Stimulated activated CD8-positive, alpha-beta memory T cell treated with anti-CD3 and anti-CD28 coated beads, Interleukin-7, amount 100 ng/mL, for 48 hours (primary cell): ENCODE measurements around the gene ELP5.

Source experiments
- DNase-seq, 2 donors: peaks; one replicate each; pipeline ENCODE4 v3.0.0-alpha.2; 2020; ENCODE audit warnings: low read depth in 1 of 2; ENCODE audit errors: extremely low read depth in 1 of 2

ELP5 gene

DNA sequence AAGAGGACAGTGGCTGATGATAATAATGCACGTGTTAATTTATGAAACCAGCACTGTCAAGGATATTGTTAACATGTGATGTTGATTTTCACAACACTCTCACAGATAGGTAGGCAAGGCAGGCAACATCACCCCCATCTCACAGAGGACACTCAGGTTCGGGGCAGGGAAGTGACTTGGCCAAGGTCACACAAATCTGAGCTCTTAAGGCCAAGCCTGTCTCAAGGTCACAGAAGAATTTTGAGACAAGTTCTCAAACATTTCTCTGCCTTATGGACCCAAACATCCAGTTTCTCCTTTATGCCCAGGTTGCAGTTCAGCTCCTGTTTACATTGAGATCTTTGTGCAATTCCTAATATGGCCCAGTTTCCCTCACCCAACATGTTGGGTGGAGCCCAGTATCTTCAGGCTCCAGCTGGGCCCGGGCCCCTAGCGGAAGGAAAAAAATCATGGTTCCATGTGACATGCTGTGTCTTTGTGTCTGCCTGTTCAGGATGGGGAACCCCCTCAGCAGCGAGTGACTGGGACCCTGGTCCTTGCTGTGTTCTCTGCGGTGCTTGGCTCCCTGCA is 30.8 kb downstream of the ELP5 start:
- DNase-seq: no peak

DNA sequence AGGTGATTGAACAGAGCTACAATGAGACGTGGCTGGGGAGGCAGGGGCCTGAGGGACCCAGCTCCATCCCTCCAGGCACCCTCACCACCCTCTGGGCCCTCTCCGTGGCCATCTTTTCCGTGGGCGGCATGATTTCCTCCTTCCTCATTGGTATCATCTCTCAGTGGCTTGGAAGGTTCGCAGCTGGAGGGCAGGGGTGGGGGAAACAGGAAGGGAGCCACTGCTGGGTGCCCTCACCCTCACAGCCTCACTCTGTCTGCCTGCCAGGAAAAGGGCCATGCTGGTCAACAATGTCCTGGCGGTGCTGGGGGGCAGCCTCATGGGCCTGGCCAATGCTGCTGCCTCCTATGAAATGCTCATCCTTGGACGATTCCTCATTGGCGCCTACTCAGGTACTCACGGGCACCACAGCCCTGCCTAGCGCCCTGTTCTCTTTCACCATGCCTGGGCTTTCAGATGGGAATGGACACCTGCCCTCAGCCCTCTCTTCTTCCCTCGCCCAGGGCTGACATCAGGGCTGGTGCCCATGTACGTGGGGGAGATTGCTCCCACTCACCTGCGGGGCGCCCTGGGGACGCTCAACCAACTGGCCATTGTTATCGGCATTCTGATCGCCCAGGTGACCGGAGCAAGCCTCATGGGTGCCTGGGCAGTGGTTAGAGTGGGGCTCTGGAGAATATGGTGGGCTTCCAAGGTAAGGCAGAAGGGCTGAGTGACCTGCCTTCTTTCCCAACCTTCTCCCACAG is 31.6 kb downstream of the ELP5 start:
- no peak for DNase-seq

DNA sequence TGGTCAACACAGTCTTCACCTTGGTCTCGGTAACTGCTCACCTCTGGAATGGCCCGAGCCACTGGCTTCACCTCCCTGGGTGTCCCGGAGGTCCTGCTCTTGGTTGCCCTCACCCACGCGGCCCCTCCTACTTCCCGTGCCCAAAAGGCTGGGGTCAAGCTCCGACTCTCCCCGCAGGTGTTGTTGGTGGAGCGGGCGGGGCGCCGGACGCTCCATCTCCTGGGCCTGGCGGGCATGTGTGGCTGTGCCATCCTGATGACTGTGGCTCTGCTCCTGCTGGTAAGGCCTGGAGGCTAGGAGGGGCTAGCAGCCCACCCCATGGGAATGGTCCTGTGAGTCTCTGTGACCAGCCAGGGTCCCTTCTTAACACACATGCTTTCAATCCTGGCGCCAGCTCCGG is 32.9 kb downstream of the ELP5 start:
- DNase-seq: no peak

DNA sequence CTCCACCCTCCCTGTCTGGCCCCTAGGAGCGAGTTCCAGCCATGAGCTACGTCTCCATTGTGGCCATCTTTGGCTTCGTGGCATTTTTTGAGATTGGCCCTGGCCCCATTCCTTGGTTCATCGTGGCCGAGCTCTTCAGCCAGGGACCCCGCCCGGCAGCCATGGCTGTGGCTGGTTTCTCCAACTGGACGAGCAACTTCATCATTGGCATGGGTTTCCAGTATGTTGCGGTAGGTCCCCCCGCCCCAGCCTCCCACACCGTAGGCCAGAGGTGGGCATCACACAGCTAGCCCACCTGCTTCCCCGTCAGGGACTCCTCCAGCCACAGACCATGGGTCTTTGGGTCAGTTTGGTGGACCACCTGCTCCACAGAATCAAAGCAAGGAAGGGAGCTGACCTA is 33.7 kb downstream of the ELP5 start:
- DNase-seq: no peak

DNA sequence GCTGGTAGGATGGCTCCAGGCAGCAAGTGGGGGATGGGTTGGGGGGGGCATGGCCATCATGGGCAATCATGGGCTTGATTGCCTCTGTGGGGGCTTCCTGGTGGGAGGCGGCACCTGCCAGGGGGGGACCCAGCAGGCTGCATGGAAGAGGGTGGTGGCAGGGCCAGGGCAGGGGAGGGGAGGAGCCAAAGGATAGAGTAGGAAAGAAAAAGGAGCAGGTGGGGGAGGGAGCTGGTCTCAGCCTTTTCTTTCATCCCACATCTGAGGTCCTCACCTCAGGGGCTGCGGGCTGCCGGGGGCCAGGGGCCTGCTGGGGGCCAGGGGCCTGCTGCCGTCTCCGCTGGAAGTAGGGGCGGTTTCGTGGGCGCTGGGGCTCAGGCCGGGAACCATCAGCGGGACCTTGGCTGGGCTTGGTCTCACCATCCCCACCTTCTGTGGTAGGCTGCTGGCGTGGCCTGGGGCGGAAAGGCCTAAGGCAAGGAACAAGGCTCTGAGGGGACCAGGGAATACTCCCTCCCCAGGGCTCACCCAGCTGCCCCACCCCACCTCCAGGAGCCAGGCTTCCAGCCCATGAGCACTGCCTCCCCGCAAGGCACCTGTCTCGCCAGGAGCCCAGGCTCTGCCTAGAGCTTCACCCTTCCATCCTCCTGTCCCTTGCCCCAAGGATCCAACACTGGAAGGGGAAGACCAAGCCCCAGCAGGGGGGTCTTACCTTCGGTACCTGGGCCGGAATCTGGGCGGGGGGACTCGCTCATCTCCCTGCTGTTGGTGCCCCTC is 37.4 kb downstream of the ELP5 start:
- no peak for DNase-seq

DNA sequence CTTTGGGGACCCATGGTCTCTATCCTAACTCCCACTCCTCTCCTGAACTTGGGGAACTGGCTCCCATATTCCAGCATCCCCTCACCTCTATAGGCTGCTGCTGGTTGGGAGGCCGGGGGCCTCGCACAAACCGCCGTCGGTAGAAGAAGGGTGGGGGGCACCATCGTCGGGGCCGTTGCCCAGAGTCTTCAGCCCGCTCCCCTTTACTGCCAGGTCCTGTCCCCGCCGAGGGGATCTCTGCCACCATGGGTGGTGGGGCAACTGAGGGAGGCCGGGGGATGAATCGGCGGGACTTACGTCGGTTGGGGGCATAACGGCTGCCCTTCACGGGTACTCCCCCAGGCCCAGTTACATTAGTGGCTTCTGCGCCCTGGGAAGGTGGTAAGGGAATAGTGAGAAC is 38.2 kb downstream of the ELP5 start:
- no peak for DNase-seq

DNA sequence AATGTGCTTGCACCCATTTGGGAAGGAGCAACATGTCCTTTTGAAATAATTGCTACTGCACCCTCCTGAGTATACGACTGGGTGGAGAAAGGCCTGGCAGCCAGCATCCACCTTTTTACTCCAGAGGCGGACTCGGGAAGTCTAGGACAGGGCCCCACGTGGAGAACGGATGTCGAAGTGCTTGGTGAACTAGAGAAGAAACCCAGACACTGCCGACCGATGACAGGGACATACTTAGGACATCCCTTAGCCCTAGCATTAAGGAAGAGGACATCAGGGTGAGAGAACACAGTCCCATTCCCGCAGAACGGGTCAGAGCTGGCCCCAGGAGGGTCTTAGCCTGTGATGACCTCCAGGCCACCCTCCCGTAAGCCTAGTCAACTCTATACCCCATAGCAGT is 38.7 kb downstream of the ELP5 start:
- no peak for DNase-seq

DNA sequence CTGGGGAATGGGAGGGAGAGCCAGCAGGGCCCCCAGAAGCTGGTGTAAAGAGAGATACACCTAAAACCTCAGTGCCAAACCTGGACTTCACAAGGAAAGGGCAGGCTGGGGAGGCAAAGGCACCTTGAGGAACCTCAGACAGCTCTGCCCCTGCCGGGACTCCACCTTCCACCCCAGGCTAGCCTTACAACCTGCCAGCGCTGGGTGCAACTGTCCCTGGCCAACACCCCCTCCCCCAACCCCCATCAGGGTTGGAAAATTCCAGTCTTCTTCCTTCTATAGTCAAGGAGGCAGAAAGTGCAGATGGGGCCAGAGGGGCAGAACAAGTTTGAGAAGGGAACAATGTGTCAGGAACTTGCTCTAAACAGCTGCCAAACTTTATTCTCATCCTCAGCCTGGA is 40.2 kb downstream of the ELP5 start:
- no peak for DNase-seq

DNA sequence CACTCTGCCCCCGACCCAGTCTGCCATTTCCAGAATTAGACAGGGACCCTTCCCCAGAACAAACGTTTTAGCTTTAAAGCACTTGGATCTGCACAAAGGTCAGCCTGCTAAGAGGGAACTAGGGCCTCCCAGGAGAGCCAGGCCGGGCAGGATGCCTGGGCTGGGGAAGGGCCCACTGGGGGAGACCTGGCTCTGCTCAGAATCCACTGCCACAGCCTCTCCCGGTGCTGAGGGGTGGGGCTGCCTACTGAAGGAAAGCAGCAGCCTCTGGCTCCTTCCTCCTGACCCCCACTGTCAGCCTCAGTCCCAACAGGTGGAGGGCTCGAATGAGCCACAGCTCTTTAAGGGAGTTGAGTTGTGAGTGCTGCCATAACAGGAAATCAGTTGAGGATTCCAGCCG is 40.7 kb downstream of the ELP5 start:
- no peak for DNase-seq

DNA sequence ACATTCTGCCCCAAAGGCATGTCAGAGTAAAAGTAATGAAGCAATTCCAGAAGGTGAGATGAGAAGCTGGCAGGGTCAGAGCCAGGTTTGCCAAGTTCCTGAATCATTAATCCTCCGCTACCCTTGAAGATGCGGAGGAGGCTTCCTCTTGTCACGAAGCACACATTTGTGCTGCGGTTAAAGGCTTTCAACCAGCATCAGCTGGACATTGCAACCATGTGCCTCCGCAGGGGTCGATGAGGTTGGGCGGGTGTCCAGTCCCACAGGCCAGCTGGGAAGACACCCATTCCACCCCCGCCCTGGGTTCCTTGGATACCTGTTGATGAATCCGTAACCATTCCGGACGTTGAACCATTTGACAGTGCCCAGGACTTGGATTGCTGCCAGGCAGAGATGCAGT is 41.1 kb downstream of the ELP5 start:
- DNase-seq: no peak

DNA sequence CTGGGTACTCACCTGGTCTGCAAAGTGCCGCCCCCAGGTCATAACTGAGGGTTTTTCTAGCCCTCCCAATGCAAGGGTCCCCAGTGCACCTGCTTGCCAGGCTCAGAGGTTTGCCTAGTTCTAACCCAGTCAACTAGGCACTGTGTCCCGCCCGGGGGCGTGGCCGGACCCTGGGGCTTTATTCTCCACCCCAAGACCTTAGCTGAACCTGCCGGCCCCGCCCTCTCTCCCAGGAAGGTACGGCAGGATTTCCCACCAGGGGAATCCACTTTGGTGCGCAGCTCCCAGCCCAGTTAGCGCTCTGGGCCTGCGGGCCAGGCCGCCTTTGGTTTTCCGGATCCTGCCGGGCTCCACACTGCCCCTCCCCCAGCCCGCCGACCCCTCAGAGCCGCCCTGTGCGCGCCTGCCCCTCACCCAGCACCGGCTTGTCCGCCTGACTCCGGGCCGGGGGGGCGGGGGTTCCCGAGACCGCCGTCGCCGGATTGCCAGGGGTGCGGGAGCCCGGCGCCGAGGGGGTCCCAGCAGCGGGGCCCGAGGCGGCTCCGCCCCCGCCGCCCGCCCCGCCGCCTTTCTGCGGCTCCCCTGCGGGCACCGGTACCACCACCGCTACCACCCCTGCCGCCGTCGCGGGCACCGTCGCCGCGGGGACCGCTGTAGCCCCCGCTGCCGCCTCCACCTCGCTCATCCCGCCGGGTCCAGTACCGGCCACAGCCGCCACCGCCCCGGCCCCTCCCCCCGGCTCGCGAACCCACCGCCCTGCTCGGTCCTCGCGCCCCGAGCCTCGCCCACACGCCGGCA is 42.0 kb downstream of the ELP5 start:
- no peak for DNase-seq

DNA sequence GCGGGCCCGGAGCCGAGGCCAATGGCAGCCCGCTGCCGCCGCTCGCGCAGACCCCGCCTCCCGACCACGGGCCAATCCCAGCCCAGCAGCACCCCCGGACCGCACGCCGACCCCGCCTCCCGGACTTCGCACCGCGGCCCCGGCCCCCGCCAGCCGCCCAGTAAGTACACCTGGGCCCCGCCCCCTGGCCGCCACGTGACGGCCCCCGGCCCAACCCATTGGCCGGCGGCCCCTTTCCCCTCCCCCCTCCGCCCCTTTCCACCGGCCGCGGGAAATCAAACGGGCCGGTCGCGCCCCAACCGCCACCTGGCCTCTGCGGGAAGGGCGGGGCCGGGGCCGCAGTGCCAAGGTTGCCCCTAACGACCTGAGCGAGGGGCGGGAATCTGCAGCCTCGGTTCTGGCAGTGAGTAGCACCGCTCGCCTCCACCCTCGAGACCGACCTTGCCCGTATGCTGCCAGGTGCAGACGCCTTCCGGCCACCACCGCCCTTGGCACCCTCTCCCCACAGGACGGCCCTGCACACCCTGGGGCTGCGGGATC is 42.7 kb downstream of the ELP5 start, which contains the start of gene YBX2:
YBX2 (minus strand) TSS at position 26 of the 540 bp plus-strand sequence. CDS start 139 bp downstream, outside the sequence.
- DNase-seq: peak in 1 of 2 donors; percentile 79

DNA sequence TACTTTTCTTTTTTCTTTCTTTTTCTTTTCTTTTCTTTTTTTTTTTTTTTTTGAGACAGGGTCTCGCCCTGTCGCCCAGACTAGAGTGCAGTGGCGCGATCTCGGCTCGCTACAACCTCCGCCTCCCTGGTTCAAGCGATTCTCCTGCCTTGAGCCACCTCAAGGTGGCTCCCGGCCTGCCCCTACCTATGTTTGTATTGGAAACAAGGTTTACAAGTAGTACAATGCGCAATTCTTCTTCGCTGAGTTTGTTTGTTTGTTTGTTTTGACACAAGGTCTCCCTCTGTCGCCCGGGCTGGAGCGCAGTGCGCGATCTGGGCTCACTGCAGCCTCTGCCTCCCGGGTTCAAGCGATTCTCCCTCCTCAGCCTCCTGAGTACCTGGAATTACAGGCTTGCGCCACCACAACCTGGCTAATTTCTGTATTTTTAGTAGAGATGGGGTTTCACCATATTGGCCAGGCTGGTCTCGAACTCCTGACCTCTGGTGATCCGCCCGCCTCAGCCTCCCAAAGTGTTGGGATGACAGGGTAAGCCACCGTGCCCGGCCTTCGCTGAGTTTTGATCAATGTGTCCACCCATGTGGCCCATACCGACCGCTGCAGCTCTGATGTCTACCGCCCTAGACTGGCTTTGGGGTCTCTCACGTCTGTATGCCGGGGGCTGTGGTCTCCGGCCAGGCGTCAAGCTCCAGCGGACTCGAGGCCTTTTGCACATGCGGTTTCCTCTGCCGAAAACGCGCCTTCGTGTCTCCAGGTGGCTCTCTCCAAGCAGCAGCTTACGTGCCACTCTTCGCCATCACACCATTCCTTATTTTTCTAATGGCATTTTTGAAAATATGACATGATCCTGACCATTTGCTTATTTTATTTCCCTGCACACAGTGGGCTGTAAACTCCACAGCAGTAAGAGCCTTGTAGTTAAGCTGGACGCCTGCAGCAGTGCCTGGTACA is 43.5 kb downstream of the ELP5 start:
- DNase-seq: no peak

DNA sequence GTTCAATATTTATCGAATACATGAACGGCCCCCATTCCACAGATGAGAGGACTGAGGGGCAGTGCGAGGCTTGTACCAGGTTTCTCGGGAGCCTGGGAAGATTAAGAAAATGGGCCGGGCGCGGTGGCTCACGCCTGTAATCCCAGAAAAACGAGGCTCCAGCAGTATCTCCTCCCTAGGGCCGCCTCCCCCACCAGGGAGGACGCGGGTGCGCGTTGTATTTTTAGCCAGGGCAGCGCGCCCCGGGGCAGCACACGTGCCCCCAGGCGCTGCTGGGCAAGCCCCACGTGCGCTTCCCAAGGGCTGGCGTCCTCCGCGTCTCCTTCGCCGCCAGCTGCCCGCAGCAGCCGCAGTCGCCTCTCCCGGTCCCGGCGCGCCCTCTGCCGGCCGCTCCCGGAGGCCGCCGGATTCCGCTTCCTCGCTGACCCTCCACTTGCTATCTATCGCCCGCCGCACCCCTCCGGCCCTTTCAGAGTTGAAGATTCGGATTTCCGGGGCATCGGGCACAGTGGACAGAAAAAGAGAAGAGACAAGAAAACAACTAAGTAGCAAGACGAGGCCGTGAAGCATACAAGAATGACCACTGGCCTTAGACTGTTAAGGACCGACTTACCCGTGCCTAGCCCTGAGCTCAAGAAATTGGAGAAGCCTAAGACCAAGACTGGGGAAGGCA is 44.3 kb downstream of the ELP5 start:
- no peak for DNase-seq

DNA sequence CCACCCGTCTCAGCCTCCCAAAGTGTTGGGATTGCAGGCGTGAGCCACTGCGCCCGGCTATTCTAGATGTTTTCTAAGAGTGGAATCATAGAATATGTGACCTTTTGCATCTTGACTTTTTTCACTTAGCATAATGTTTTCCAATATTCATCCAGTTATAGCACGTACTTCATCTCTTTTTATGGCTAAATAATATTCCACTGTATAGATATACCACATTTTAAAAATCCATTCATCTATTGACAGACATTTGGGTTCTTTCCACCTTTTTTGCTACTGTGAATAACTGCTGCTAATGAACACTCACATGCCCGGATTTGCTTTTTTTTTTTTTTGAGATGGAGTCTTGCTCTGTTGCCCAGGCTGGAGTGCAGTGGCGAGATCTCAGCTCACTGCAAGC is 52.2 kb downstream of the ELP5 start:
- DNase-seq: no peak

DNA sequence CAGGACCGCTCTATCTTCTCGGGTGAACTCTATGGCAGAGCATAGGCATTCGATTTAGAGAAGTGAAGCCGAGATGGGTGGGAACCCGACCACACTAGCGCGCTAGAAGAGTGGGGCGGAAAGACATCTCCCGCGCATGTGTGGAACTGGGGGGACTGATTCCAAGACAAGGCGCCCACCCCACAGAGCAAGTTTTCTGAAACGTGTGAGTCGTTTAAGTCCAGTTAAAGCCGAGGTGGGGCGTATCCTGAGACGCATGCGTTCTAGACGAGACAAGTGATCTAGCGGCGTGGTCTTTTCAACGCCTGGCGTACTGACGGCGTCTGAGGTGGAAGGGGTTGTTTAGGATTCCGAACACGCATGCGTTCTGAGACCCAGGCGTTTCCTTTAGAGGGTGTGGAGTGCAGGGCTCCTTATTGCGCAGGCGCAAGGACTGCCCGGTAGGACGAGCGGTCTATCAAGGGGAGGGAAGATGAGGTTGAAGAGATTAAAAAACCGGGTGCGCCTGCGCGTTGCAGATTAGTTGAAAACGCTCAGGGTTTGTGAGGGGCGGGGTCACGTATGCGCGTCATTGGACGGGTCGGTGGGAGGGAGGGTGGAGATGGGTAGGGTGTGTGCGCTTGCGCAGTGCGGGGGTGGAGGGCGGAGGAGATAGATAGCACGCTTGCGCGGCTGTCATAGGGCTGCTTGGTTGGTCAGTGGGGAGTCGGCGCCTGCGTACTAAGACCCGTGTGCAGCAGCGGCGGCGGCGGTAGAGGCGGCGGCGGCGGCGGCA is 55.1 kb downstream of the ELP5 start, which contains the start of gene EIF5A:
EIF5A (plus strand) TSS at position 718 of the 775 bp plus-strand sequence. CDS start 2,008 bp downstream, outside the sequence.
- peak; percentile 99 to 100 for DNase-seq

DNA sequence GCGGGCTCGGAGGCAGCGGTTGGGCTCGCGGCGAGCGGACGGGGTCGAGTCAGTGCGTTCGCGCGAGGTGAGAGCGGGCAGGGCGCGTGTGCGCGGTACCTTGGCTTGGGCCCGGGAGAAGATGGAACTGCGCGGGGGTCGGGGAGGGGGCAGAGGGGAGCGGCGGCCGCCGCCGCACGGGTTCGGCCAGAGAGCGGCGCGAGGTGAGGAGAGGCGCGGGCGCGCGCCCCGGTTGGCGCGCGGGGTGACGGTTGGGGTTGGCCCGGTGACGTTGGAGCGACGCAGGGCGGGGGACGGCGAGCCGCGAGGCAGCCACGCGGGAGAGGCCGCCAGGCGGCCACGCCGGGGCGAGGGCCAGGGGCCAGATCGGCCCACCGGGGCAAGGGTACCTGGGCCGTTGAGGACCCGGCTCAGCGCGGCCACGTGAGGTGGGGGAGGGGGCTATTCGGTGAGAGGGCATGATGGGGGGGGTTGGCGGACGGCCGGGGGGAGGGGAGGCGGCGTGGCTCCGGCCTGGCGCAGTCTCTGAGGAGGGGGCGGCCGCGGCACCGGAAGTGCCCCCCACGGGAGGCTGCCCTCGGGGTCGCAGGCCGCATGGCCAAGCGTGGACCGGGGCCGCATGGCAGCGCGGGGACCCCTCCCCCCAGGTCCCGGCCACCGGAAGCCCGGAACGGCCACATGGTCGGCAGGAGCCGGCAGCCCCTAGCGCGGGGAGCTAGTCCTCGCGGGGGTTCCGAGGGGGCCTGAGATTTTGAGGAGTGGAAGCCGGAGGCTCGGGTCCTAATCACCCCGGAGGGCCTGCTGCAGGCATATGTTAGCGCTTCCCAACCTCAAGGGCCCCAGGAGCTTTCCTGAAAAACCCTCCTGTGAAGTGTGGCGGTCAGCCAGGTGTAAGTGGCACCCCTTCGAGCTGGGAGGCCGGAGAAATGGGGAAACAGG is 55.9 kb downstream of the ELP5 start:
- DNase-seq: no peak
